Measurements from ENCODE around the gene SRSF5. TPM values are rescaled to one million over a fixed set of nuclear protein-coding genes. Genes with fewer than 3 reads are reported as not detected.
"Not testable (repeated sequence)": the region's sequence is repeated elsewhere in the genome, so short reads cannot be mapped to it uniquely, and the experiment has no call there.

Gene SRSF5
- total RNA-seq, 1 experiment from 2014 or later = 173 TPM

DNA sequence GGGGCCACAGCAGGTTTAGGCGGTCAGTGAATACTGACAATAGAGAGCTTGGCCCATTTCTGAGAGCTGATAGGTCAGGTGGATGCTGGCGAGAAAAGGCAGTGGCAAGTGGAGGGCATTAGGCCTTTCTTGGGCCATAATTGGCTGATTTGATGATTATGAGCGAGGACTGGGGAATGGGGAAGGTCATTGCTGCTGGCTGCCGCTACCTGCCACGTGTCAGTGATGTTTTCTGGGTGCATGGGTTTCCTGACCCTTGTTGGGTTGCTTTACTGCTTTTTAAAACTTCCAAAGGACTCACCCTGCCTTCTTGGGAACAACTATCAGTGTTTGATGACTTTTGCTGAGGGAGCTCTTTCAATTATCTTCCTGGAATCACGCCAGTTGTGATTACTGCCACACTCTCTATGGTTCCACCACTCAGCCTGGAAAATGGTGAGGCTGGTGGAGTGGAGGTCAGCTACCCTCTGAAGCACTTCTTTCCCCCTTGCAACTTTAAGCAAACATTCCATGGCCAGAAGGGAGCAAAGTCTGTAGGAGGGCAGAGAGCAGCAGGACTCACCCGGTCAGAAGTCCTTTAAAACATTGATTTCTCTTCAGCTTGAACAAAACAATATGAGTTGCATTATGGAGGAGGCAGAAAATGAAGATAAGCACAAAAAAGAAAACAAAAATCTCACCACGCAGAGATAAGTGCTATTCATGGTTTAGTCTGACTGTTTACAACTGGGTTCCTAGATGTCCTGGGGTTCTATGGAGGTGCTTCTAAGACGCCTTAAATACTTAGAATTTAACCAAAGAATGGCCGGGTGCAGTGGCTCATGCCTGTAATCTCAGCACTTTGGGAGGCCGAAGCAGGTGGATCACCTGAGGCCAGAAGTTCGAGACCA is 42.2 kb downstream of the SRSF5 start:
- no peaks in the 10 kb centered on the region for H3K9me3 ChIP-seq (replicated peaks)
- no peaks in the 10 kb centered on the region for H3K36me3 ChIP-seq
- H3K4me3 ChIP-seq = no peak overlapping the region
- H3K4me1 ChIP-seq = no peaks in the 10 kb centered on the region
- no peak overlapping the region for H3K27ac ChIP-seq
- H3K27me3 ChIP-seq = no peaks in the 10 kb centered on the region
- DNase-seq = no peak

DNA sequence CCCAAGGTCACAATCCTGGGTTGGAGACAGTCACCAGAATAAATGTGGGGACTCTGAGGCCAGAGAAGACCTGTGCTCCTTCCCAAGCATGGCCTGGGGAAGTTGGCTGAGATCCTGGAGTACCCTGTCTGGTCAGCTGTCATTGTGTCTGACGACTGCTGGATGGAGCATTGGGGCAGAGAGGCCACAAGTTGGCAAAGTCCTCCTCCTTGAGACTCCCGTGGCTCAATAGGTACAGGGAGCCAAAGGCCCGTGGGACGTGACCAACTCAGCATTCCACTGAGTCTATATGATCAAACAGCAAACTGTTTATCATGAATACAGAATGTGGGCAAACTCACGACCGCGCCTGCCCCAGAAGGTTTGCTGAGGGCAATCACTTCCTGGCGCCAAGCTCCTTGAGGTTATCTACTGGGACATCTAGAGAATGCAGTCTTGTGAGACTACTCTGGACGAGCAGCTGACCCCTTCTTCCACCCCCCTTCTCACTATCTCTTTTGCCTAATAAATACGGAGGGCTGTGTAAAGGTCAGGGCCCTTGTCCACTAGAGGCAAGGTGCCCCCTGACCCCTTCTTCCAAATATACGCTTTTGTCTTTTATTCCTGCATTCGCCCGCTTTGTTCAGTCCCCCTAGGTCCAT is 44.4 kb downstream of the SRSF5 start:
- no peaks in the 10 kb centered on the region for H3K36me3 ChIP-seq
- DNase-seq = no peak
- H3K27me3 ChIP-seq = no peaks in the 10 kb centered on the region
- H3K9me3 ChIP-seq (replicated peaks) = no peaks in the 10 kb centered on the region
- H3K4me1 ChIP-seq = no peaks in the 10 kb centered on the region
- no peak overlapping the region for H3K27ac ChIP-seq
- no peak overlapping the region for H3K4me3 ChIP-seq

DNA sequence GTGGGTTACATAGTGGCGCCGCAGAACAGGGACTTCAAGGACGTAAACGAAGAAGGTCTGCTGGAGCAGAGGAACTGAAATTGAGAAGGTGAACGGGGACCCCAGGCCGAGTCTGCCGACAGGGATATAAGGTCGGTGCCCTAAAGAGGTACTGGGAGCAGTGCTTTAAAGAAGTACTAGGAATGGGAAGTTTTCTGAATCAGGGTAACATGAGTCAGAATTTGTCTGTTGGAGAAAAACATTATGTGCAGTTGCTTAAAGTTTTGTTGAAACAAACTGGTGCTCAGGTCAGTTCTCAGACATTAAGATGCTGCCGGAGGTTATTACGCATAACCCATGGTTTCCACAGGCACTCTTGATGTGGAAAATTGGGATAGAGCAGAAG is 44.9 kb downstream of the SRSF5 start:
- H3K36me3 ChIP-seq = no peaks in the 10 kb centered on the region
- no peak for DNase-seq
- H3K27me3 ChIP-seq = no peaks in the 10 kb centered on the region
- no peaks in the 10 kb centered on the region for H3K4me1 ChIP-seq
- no peak overlapping the region for H3K4me3 ChIP-seq
- no peak overlapping the region for H3K27ac ChIP-seq
- H3K9me3 ChIP-seq (replicated peaks) = no peaks in the 10 kb centered on the region

DNA sequence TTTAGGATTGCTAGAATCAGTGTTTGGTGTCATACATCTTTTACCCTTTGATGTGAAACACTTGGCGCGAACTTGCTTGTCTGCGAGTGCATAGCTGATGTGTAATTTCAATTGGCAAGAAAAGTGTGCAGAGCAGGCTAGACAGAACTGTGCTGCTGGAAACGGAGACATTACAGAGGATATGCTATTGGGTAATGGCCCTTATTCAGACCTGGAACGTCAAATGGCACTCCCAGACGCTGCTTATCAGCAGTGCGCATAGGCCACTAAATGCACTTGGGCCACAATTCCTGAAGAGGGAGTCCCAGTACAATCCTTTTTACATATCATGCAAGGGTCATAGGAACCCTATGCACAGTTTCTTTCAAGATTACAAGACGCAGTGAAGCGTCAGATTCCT is 45.8 kb downstream of the SRSF5 start:
- Histone ChIP-seq H3K4me1 (no peaks in the 10 kb centered on the region), H3K9me3 (replicated peaks) (no peaks in the 10 kb centered on the region), H3K27me3 (no peaks in the 10 kb centered on the region), H3K27ac (no peak overlapping the region), H3K4me3 (no peak overlapping the region), H3K36me3 (no peaks in the 10 kb centered on the region)
- DNase-seq = peak; percentile 13 to 49

DNA sequence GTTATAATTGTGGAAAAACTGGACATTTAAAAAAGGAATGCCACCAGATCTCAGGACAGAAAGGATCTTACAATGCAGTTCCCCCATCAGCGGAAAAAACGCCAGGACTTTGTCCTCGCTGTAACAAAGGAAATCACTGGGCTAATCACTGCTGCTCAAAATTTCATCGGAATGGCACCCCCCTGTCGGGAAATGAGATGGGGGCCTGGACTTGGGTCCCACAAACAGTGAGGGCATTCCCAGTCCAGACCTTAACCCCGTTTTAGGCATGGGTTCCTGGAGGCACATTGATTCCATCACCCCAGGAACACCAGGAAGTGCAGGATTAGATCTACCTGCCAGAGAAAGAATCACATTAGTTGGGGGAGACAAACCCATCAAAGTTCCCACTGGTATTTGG is 46.4 kb downstream of the SRSF5 start:
- not testable (repeated sequence) for H3K4me3 ChIP-seq; H3K9me3 ChIP-seq (replicated peaks); DNase-seq; H3K4me1 ChIP-seq; H3K27ac ChIP-seq; H3K36me3 ChIP-seq; H3K27me3 ChIP-seq

DNA sequence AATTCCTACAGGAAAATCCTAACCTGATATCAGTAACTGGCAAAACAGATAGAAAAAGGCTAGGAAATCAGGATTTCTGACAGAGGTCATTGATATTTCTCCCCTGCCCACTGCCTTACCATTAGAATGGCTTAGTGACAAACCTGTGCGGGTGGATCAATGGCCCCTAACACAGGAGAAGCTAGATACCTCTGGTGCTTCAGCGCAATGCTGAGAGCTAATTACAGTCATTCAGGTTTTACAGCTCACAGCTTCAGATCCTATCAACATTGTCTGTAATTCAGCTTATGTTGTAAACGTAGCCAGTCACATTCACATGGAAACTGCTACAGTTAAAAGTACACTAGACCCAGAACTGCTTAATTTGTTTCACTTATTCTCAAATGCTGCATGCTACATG is 47.5 kb downstream of the SRSF5 start:
- H3K4me3 ChIP-seq = no peak overlapping the region
- H3K27ac ChIP-seq = no peak overlapping the region
- H3K27me3 ChIP-seq = no peaks in the 10 kb centered on the region
- no peaks in the 10 kb centered on the region for H3K36me3 ChIP-seq
- peaks cover 4% of the 10 kb centered on the region; the same call in 1 of the 2 replicates for H3K4me1 ChIP-seq
- no peaks in the 10 kb centered on the region for H3K9me3 ChIP-seq (replicated peaks)
- DNase-seq = no peak

DNA sequence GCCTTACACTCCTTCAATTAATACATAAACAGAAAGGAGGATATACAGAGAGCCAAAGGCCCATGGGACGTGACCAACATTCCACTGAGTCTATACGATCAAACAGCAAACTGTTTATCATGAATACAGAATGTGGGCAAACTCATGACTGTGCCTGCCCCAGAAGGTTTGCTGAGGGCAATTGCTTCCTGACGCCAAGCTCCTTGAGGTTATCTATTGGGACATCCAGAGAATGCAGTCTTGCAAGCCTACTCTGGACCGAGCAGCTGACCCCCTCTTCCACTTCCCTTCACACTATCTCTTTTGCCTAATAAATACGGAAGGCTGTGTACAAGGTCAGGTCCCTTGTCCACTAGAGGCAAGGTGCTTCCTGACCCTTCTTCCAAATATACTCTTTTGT is 48.6 kb downstream of the SRSF5 start:
- peaks cover 4% of the 10 kb centered on the region; the same call in 1 of the 2 replicates for H3K4me1 ChIP-seq
- H3K36me3 ChIP-seq = no peaks in the 10 kb centered on the region
- no peak for DNase-seq
- no peak overlapping the region for H3K4me3 ChIP-seq
- H3K27ac ChIP-seq = no peak overlapping the region
- no peaks in the 10 kb centered on the region for H3K9me3 ChIP-seq (replicated peaks)
- H3K27me3 ChIP-seq = no peaks in the 10 kb centered on the region

DNA sequence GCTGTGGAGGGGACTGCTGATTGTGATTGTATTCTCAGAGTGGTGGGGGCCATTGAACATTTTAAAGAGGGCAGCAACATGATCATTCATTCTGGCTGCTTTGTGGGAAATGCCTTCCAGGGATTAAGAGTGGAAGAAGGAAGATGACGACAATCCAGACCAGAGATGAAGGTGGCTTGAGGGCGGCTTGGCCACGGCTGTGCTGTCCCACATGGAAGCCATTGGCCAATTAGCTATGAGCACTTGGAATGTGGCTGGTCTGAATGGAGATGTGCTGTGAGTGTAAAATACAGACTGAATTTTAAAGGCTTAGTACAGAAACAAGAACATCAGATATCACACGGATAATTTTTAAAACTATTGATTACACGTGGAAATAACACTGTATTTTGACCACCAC is 49.3 kb downstream of the SRSF5 start:
- DNase-seq = no peak
- H3K4me1 ChIP-seq = peaks cover 4% of the 10 kb centered on the region; the same call in 1 of the 2 replicates
- H3K27ac ChIP-seq = no peak overlapping the region
- no peak overlapping the region for H3K4me3 ChIP-seq
- H3K27me3 ChIP-seq = no peaks in the 10 kb centered on the region
- no peaks in the 10 kb centered on the region for H3K9me3 ChIP-seq (replicated peaks)
- H3K36me3 ChIP-seq = no peaks in the 10 kb centered on the region

DNA sequence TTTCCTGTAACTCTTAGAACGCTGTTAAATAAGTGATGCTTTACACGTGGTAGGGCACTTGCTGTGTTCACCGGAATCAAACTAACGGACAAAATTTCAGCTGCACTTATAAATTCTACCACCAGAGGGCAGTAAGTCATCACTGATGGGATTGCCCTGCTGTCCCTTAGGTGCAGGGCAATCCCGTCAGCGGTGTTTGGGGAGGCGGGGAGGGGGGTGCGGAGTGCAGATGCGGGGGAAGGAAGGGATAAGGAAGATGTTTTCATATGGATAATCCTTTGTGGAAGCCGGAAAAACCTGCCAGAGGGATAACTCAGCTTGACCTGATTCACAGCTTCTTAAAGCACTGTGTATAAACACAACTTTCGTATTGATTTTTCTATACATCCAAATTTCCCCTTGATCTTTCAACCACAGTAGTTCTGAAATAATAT is 51.8 kb downstream of the SRSF5 start:
- Histone ChIP-seq H3K36me3 (no peaks in the 10 kb centered on the region), H3K27ac (no peak overlapping the region), H3K9me3 (replicated peaks) (no peaks in the 10 kb centered on the region), H3K4me3 (no peak overlapping the region), H3K27me3 (no peaks in the 10 kb centered on the region), H3K4me1 (peaks cover 4% of the 10 kb centered on the region; the same call in 1 of the 2 replicates)
- peak; percentile 61 to 86 for DNase-seq

DNA sequence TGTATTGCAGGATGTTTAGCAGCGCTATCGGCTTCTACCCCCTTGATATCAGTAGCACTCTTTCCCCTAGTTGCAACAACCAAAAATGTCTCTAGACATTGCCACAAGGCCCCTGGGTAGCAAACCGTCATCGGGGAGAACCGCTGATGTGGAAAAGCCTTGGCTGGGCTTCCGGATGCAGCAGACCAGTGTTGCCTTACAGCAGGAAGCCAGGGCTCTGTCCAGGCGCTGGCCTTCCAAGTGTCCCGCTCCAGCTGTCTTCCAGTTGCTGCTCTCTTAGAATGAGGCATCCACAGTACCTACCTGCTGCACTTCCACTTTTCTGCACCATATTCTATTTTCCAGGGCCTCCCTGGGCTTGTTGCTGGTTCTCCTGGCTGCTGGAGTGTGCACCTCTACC is 52.7 kb downstream of the SRSF5 start:
- Histone ChIP-seq H3K27me3 (no peaks in the 10 kb centered on the region), H3K27ac (no peak overlapping the region), H3K36me3 (no peaks in the 10 kb centered on the region), H3K9me3 (replicated peaks) (no peaks in the 10 kb centered on the region), H3K4me3 (no peak overlapping the region), H3K4me1 (peaks cover 4% of the 10 kb centered on the region; the same call in 1 of the 2 replicates)
- peak; percentile 32 to 62 for DNase-seq

DNA sequence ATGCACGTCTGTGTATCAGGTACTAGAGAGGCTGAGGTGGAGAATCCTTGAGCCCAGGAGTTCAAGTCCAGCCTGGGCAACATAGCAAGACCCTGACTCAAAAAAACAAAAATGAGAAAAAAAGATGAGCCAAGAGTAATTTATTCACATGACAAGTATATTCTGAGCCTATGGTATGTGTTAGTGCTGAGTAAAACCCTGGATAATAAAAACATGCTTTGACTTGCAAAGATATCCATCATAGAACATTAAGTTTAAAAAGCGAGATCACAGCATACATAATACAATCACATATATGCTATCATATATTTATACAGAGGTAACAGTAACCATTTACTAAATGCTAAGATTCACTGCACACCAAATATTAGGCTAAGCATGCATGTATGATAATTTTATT is 54.0 kb downstream of the SRSF5 start:
- no peak for DNase-seq
- Histone ChIP-seq H3K4me1 (peaks cover 4% of the 10 kb centered on the region; the same call in 1 of the 2 replicates), H3K27ac (no peak overlapping the region), H3K4me3 (no peak overlapping the region), H3K27me3 (no peaks in the 10 kb centered on the region), H3K9me3 (replicated peaks) (no peaks in the 10 kb centered on the region), H3K36me3 (no peaks in the 10 kb centered on the region)

Other genes with a start within 250 kb of the SRSF5 start
- 0.06 and 0.25 TPM in 2 replicates for gene CCDC177, start 192.3 kb upstream of the SRSF5 start, total RNA-seq (2014; rRNA removed; shearing (Covaris generic))
- 5.2 and 5.9 TPM in 2 replicates for gene SUSD6, start 155.5 kb upstream of the SRSF5 start, total RNA-seq (2014; rRNA removed; shearing (Covaris generic))
- not detected in 2 replicates for gene SLC10A1, start 30.1 kb downstream of the SRSF5 start, total RNA-seq (2014; rRNA removed; shearing (Covaris generic))
- gene SMOC1, start 112.3 kb downstream of the SRSF5 start, total RNA-seq (2014; rRNA removed; shearing (Covaris generic)) = 12.8 and 15.6 TPM in 2 replicates

All from SJCRH30 (cell line).